ENCODE results near the gene TCOF1.

Gene TCOF1

GRCh38 chr5:150323092-150323491 is 34.4 kb upstream of the TCOF1 start:
- no peak for DNase-seq

- DNase-seq, result no peak
These were observed 33.7 kb upstream of the TCOF1 start for GRCh38 chr5:150323819-150324218.

GRCh38 chr5:150325426-150325825 is 32.1 kb upstream of the TCOF1 start:
- no peak for DNase-seq

- DNase-seq, result no peak
These were observed 30.8 kb upstream of the TCOF1 start for GRCh38 chr5:150326707-150327106.

- no peak for DNase-seq
These were observed 30.4 kb upstream of the TCOF1 start for GRCh38 chr5:150327139-150327538.

GRCh38 chr5:150328515-150328914 is 29.0 kb upstream of the TCOF1 start:
- no peak for DNase-seq

GRCh38 chr5:150329038-150329437 is 28.5 kb upstream of the TCOF1 start:
- DNase-seq, result no peak

- no peak for DNase-seq
These were observed 27.3 kb upstream of the TCOF1 start for GRCh38 chr5:150329881-150330876.

GRCh38 chr5:150333400-150333799 is 24.1 kb upstream of the TCOF1 start:
- DNase-seq, result no peak

GRCh38 chr5:150335778-150336177 is 21.7 kb upstream of the TCOF1 start:
- DNase-seq, result no peak

GRCh38 chr5:150338546-150338945 is 19.0 kb upstream of the TCOF1 start:
- DNase-seq, result no peak

GRCh38 chr5:150339165-150339564 is 18.3 kb upstream of the TCOF1 start:
- DNase-seq, result no peak

- DNase-seq, result no peak
These were observed 17.7 kb upstream of the TCOF1 start for GRCh38 chr5:150339841-150340240.

GRCh38 chr5:150340614-150341255 is 16.8 kb upstream of the TCOF1 start:
- DNase-seq, result no peak

- no peak for DNase-seq
These were observed 16.2 kb upstream of the TCOF1 start for GRCh38 chr5:150341331-150341730.

- DNase-seq, result no peak
These were observed 15.5 kb upstream of the TCOF1 start for GRCh38 chr5:150341989-150342388.

- no peak for DNase-seq
These were observed 14.9 kb upstream of the TCOF1 start for GRCh38 chr5:150342583-150342982.

- no peak for DNase-seq
These were observed 13.4 kb upstream of the TCOF1 start for GRCh38 chr5:150343994-150344631.

- no peak for DNase-seq
These were observed 11.8 kb upstream of the TCOF1 start for GRCh38 chr5:150345716-150346115.

- DNase-seq, result no peak
These were observed 10.9 kb upstream of the TCOF1 start for GRCh38 chr5:150346592-150346991.

- DNase-seq, result no peak
These were observed 10.5 kb upstream of the TCOF1 start for GRCh38 chr5:150347003-150347402.

- DNase-seq, result no peak
These were observed 10.0 kb upstream of the TCOF1 start for GRCh38 chr5:150347451-150347850.

GRCh38 chr5:150349681-150350275 is 7.7 kb upstream of the TCOF1 start:
- DNase-seq, result no peak
